A204.1 (cell line): Measurements from ENCODE around the gene MEF2D.

ENCODE experiments used
- FAIRE-seq: peaks from 2 replicates; lab custom pipeline; 2012; peaks lifted over from hg19 to GRCh38; lab: Jason Lieb, UNC

The MEF2D gene

GRCh38 chr1:156424806-156425432, 75.7 kb downstream of the MEF2D start:
- FAIRE-seq = no peak

DNA sequence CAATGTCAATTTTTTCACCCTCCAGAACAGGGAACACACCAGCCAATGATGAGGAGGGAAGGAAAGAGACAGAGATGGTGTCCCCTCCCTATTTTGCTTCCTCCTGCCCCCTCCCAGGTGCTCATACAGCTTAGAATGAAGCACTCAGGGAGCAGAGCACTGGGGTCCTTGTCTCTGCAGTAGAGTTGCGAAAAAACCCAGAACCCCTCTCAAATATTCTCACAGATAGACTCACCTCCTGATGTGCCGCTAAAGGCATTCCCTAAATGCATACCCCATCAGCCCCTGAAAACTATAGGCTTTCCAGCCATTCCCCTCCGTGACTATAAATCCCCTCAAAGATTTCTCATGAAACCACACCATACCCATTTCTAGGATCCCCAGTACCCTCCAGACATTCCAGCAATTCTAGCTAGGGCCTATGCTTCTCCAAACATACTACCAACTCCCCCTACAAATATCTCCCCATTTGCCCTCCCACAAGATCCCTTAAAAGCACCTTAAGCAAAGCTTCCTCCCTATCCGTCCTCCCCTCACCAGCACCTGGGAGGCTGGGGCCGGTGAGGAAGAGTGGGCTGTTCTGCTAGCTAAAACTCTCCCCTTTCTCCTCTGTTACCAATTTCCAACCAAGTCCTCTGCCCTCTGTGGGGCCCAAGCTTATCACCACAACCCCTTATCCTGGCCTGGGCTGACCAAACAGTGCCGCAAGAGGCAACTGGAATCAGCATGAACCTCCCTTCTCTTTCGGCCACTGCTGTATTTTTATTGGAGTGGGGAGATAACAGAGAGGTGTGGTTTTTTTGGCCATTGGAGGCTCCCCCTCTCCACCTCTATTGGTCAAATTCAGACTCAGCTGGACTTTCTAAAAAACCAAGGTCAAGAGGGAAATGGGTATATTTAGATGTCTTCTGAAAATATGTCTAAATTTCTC, 76.9 kb downstream of the MEF2D start:
- no peak for FAIRE-seq

GRCh38 chr1:156422602-156423091, 77.9 kb downstream of the MEF2D start:
- no peak for FAIRE-seq

DNA sequence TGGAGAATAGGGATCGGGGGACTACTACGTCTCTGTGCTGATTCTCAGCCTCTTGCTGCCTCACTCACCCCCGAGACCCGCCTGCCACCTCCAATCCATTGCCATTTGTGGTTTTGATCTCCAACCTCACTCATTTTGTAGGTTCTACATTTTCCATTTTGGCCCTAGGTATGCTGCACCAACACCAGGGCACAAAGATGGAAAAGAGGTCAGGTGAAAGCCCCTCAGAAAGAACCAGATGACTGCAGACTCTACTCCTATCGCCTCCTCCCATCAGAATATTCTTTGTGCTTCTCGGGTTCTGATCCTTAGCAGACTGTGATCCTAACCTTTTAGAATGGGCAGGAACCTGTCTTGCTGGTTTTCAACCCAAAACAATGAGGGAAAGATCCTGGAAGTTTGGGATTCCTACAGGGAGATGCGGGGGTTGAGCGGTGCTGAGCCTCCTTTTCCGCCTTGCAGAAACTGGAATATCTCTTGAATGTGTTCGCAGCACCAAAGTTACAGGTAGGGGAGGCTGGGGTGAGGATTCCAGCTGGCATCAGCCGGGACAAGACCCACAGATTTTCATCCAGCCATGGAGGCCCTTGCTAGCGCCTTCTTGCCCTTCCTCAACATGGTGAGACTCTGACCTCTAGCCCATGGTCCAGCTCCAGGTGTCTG, 78.5 kb downstream of the MEF2D start:
- no peak for FAIRE-seq

DNA sequence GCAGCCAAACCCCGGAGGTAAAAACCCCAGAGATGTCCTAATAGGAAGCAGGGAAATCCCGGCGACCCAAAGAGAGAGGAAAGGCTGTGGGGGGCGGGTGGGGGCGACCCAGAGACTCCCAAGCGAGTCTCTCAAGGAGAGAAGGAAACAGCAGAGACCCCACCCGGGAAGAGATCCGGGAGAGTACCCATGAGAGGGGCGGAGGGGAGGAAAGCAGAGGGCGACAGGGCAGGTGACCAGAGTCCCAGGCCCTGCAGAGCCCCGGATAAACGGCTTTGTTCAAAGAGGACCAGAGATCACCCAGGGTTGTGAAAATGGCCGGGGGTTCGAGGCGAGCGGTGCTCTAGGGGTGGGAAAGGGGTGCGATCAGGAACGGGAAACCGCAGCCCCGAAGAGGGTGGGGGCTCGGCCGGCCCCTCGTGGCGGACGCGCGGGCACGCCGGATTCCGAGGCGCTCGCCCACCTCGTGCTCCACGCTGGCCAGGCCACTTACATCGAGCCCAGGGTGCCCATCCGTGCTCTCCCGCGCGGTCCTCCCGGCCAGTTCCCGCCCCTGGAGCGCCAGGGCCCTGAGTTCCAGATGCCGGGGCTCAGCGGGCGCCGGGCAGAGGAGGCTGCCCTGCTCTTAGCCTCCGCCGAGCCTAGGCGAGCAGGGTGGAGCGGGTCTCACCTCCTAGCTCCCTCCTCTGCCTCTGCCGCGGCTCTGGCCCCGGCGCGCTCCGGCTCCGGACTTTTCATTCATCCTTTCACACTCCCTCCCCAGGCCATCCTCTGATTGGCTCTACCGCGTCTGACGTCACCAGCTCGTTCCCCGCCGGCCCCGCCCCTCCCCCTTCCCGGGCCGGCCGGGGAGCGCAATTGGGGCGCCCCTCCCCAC, 79.3 kb downstream of the MEF2D start:
- FAIRE-seq = no peak

DNA sequence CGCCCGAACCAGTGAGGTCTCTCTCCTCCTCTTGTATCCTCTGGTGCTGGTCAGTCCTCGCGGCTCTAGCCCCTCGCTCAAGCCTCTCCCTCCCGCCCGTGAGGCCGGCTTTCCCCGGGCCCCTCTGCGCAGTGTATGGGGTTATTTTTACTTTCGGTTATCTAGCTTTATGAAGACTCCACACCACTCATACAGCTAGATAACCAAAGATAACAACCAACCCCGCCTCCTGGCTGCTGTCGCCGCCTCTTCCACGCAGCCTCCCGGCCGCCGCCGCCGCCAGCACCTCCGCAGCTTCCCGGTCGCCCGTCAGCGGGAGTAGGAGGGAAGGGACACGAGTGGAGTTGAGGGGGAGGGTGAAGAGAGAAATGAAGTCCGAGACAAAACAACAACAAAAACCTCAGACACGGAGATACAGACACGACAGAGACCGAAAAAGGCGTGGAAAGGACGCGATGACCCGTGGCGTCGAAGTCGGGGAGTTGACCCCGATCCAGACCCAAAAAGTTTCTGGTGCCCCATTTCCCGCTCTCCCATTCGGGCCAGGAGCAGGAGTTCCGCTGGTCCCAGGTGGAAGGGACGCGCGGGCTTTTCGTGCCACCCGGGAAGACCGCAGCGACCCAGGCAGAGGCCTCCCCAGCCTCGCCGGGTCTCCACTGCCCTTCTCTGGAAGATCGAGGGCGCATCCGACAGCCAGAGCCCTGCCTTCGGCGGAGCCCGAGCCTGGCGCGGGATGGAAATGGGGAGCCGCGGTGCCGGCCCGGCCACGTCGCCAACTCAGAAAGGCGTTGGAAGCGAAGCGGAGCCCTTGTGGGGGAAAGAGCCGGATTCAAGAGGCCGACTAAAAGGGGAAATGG, 80.1 kb downstream of the MEF2D start:
- FAIRE-seq = no peak

- FAIRE-seq = no peak
Observed at GRCh38 chr1:156419854-156420204, 80.7 kb downstream of the MEF2D start.

DNA sequence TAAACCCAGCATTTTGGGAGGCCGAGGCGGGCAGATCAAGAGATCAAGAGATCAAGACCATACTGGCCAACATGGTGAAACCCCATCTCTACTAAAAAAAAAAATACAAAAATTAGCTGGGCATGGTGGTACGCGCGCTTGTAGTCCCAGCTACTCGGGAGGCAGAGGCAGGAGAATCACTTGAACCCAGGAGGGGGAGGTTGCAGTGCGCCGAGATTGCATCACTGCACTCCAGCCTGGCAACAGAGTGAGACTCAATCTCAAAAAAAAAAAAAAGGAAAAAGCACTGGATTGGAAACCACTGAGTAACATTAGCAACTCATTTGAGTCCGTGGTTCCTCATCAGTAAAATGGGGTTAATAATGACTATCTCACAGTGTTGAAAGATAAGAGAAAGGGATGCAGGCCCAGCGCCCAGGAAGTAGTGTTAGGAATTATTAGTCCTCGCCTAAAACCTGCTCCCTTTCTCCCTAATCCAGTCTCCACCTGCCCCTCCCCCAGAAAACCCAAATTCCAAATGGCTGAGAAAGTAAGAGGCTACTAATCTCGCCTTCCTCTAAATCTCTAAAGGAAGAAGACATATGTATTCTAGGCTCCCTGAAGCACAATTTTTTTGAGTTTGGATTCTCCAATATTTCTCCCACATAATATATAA, 82.0 kb downstream of the MEF2D start:
- FAIRE-seq = no peak

GRCh38 chr1:156417401-156418020, 83.1 kb downstream of the MEF2D start:
- FAIRE-seq = no peak

DNA sequence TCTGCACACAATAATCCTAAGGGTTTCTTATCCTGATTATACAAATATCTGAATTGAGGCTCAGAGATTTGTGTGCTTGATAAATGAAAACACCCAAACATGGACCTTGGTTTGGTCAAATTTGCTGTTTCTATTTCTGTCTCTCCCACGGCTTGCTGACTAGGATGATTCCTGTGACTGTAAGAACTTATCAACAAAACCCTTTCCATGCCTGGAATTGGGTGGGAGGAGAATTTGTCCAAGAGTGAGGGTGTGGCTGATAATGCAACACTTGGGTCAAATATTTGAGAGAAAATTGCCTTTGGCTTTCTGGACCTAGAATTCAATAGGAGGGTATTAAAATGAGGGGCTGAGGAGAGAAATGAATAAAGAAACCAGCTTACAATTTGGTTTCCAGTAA, 83.6 kb downstream of the MEF2D start:
- no peak for FAIRE-seq

DNA sequence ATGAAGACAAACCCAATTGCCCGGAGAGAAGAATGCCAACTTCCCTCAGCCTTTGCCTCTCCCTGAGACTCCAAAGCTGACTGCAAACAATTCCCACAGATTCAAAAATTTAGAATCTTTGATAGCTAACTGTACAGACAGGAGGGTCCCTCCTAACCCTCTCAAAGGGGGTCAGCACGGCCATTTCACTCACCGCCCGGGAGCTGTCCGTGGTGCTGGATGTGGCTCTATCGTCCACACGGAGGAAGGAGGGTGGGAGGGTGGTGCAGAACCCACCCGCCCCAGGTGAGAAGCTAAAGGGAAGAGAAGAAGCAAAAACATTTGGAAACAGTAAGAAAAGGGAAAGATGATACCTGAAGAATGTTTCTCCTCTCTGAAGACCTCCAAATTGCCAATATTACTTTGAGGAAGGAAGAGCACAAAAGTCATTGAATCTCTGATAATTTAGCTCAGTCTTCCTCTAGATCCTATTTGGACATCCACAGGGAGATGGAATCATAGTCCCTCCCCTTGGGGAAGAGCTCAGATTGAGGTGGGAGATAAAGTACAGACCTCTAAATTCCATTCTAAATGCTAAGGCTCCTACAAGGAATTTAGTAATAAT, 86.0 kb downstream of the MEF2D start:
- no peak for FAIRE-seq
